HFFc6 (cell line): ENCODE results near the gene SSTR3. TPM values are rescaled to one million over a fixed set of nuclear protein-coding genes. Genes with fewer than 3 reads are reported as not detected.

Source experiments
- DNase-seq: peaks from one replicate; pipeline ENCODE4 v3.0.0-alpha.2; 2018
- H3K27ac Mint-ChIP-seq: 2 replicates; pipeline ENCODE4 v1.8.0; 2020; ENCODE audit warnings: mild to moderate bottlenecking, mixed read lengths
- H3K27me3 Mint-ChIP-seq: 2 replicates; pipeline ENCODE4 v1.8.0; 2021; ENCODE audit warnings: mild to moderate bottlenecking, moderate library complexity, mixed read lengths; ENCODE audit not compliant: insufficient read depth
- H3K36me3 Mint-ChIP-seq: 2 replicates; pipeline ENCODE4 v1.8.0; 2021; ENCODE audit warnings: low read depth, mixed read lengths
- H3K4me1 Mint-ChIP-seq: 2 replicates; pipeline ENCODE4 v1.8.0; 2020; ENCODE audit warnings: low read depth, mixed read lengths
- H3K4me3 Mint-ChIP-seq: 2 replicates; pipeline ENCODE4 v1.8.0; 2020; ENCODE audit warnings: mild to moderate bottlenecking, moderate library complexity, mixed read lengths
- H3K9me3 Mint-ChIP-seq: 2 replicates; pipeline ENCODE4 v1.8.0; 2020; ENCODE audit warnings: mild to moderate bottlenecking, mixed read lengths
- CTCF ChIP-seq: fragments of 200-600 bp; sonication (generic); IDR thresholded peaks from 2 replicates; pipeline ENCODE4 v1.5.0; 2021; ENCODE audit warnings: antibody characterized with exemption, mild to moderate bottlenecking
- total RNA-seq, 6 experiments: library from RNA; stranded (reverse); fragmentation: NEBNext Ultra II Directional; extraction: Animal tissue kit (Norgen Biotek cat#: 25700); gene quantifications; 2 replicates in 1 of 6; 3 replicates in 5 of 6; pipeline ENCODE4 v1.2.3, GENCODE V29; 2021

Gene SSTR3
- total RNA-seq, 6 experiments from 2014 or later = not detected

DNA sequence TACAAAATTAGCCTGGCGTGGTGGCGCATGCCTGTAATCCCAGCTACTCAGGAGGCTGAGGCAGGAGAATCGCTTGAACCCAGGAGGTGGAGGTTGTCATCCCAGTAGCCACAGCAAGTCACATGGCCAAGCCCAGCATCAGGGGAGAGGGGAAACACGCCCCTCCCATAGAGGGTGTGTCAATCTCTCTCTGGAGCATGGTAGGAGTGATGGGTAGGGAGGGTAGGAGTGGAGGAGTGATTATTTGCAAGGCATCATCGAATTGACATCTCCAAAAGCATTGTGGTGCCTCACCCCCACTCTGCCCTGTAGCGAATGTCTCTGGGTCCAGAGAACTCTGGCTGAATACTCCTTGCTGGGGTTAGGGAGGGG, 6.1 kb upstream of the SSTR3 start:
- no peak for DNase-seq
- H3K27ac Mint-ChIP-seq = no peak overlapping the region
- H3K27me3 Mint-ChIP-seq = peaks cover 39% of the 10 kb centered on the region
- H3K36me3 Mint-ChIP-seq = no peaks in the 10 kb centered on the region
- H3K4me3 Mint-ChIP-seq = no peak overlapping the region
- no peaks in the 10 kb centered on the region for H3K4me1 Mint-ChIP-seq
- TF ChIP-seq CTCF = no peak
- no peaks in the 10 kb centered on the region; the same call in 1 of the 2 replicates for H3K9me3 Mint-ChIP-seq

- Mint-ChIP-seq H3K36me3 (no peaks in the 10 kb centered on the region), H3K4me1 (peaks cover 6% of the 10 kb centered on the region; the same call in 1 of the 2 replicates), H3K9me3 (no peaks in the 10 kb centered on the region; the same call in 1 of the 2 replicates), H3K4me3 (no peak overlapping the region), H3K27ac (no peak overlapping the region), H3K27me3 (peaks cover 45% of the 10 kb centered on the region)
- no peak for TF ChIP-seq CTCF
- no peak for DNase-seq
These were observed 3.6 kb upstream of the SSTR3 start for GRCh38 chr22:37215890-37216289.

DNA sequence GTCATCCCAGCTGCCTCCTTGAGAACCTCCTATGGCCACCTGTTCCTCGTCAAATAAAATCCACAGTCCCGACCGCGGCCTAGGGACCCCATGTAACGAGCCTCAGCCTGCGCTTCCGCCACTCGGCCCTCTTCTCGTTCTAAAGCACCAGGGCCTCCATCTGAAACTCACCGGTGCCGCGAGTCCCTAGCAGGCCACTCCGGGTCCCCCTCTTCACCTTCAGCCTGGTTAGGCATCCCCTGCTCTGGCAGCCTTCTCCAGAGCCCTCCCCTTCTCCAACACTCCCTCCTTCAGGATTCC, 2.4 kb upstream of the SSTR3 start:
- H3K4me1 Mint-ChIP-seq = peaks cover 6% of the 10 kb centered on the region; the same call in 1 of the 2 replicates
- no peak overlapping the region for H3K27ac Mint-ChIP-seq
- H3K27me3 Mint-ChIP-seq = peaks cover 45% of the 10 kb centered on the region
- no peaks in the 10 kb centered on the region for H3K9me3 Mint-ChIP-seq
- no peaks in the 10 kb centered on the region for H3K36me3 Mint-ChIP-seq
- no peak for DNase-seq
- no peak overlapping the region for H3K4me3 Mint-ChIP-seq
- TF ChIP-seq CTCF = no peak

DNA sequence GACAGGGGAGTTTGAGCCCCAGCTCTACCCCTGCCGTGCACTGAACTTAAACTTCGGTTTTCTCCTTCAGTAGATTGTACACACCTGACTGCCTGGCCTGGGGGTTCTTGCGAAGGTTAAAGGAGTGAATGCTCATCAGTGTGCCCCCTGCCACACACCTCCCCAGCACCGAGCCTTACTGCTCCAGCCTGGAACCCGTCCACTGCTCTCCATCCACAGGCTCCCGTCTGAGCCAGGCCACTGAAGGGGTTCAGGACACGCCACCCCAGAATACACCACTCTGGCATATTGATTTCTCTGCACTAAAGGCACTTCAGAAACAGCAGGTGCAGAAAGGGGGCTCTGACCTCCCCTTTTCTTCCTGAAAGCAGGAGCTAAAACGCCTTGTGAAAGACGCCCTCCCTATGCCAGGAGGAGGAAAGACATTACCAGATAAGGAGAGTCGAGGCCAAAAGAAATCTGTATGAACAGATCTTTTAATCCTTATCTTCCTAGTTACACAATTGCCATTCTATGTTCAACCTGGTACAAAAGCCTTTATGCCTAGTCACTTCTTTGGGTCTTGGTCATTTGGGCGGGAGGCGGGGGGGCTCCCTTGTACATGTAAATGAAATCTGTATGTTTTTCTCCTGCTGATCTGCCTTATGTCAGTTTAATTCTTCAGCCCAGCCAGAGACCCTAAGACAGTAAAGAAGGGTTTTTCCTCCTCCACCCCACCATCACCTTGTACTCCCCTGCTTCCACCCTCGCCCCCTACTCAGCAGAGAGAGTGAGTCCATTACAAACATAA, 1.9 kb upstream of the SSTR3 start:
- Mint-ChIP-seq H3K27ac (no peak overlapping the region), H3K4me3 (no peak overlapping the region), H3K36me3 (no peaks in the 10 kb centered on the region), H3K27me3 (peaks cover 45% of the 10 kb centered on the region), H3K4me1 (peaks cover 6% of the 10 kb centered on the region; the same call in 1 of the 2 replicates), H3K9me3 (no peaks in the 10 kb centered on the region)
- TF ChIP-seq CTCF = no peak
- DNase-seq = no peak

GRCh38 chr22:37213218-37213855, 1.1 kb upstream of the SSTR3 start:
- H3K36me3 Mint-ChIP-seq = no peaks in the 10 kb centered on the region
- TF ChIP-seq CTCF = no peak
- DNase-seq = no peak
- peaks cover 6% of the 10 kb centered on the region; the same call in 1 of the 2 replicates for H3K4me1 Mint-ChIP-seq
- H3K27ac Mint-ChIP-seq = no peak overlapping the region
- peaks cover 44% of the 10 kb centered on the region for H3K27me3 Mint-ChIP-seq
- no peaks in the 10 kb centered on the region for H3K9me3 Mint-ChIP-seq
- no peak overlapping the region for H3K4me3 Mint-ChIP-seq
